K562 (cell line): ENCODE measurements around the gene ART1. TPM values are rescaled to one million over a fixed set of nuclear protein-coding genes. Genes with fewer than 3 reads are reported as not detected.

Source experiments
- ATAC-seq: fragments of 200-7000 bp; cut with Tn5 transposase; 3 replicates; pipeline ENCODE4 v1.9.1; 2020; ENCODE audit warnings: moderate library complexity
- BruUV-seq: library from RNA; stranded (reverse); fragments of 400-500 nt; replicated peaks from 2 replicates; lab custom pipeline; 2021; lab: Mats Ljungman, UMichigan
- CTCF ChIA-PET: fragments of 300-600 bp; formaldehyde crosslinking; extraction: SDS; loops from one replicate; lab custom pipeline; 2021; ENCODE audit warnings: low intra/inter-chr PET ratio; lab: Yijun Ruan, JAX
- POLR2A ChIA-PET: fragments of 300-600, 350-650 bp; sonication (Branson Sonifier 250); formaldehyde crosslinking; extraction: SDS; loops from one replicate; lab custom pipeline; 2021; ENCODE audit warnings: antibody characterized with exemption, inconsistent platforms; lab: Yijun Ruan, JAX
- DNase-seq, 4 experiments: peaks; one replicate each; pipeline versions ENCODE4 v3.0.0 to v3.0.0-alpha.2; 2011 to 2018; ENCODE audit warnings: low spot score in 3 of 4, mixed read lengths in 3 of 4; ENCODE audit errors: extremely low read depth in 1 of 4
- FAIRE-seq: peaks from 2 replicates; lab custom pipeline; 2011; peaks lifted over from hg19 to GRCh38; lab: Jason Lieb, UNC
- H2AFZ ChIP-seq: 2 replicates; pipeline ENCODE4 v1.6.0; 2011; ENCODE audit warnings: low read depth, low read length, control low read depth, inconsistent platforms
- H3K27ac ChIP-seq: fragments of 200-600 bp; 3 replicates; pipeline ENCODE4 v1.8.0; 2011; ENCODE audit warnings: low read depth, mild to moderate bottlenecking, control low read depth, inconsistent platforms, low read length, moderate library complexity, mixed read lengths; ENCODE audit errors: extremely low read depth
- H3K27me3 ChIP-seq, 2 experiments: fragments of 300-600 bp in 1 of 2; 2 replicates in 1 of 2; 3 replicates in 1 of 2; pipeline versions ENCODE4 v1.6.0 to v1.8.0; 2011; ENCODE audit warnings: inconsistent platforms in 2 of 2, low read length in 2 of 2, mild to moderate bottlenecking in 1 of 2, mixed read lengths in 1 of 2, moderate library complexity in 1 of 2; ENCODE audit not compliant: control insufficient read depth in 2 of 2, insufficient read depth in 2 of 2
- H3K36me3 ChIP-seq: fragments of 300-600 bp; 3 replicates; pipeline ENCODE4 v1.8.0; 2011; ENCODE audit warnings: mild to moderate bottlenecking, low read length, inconsistent platforms; ENCODE audit not compliant: control insufficient read depth, insufficient read depth
- H3K4me1 ChIP-seq, 2 experiments: fragments of 200-600 bp in 1 of 2; replicated peaks in 1 of 2; 2 replicates in 1 of 2; 3 replicates in 1 of 2; pipeline versions ENCODE4 v1.5.1 to v1.8.0; 2011; ENCODE audit warnings: inconsistent platforms in 2 of 2, low read length in 2 of 2, mild to moderate bottlenecking in 1 of 2, mixed read lengths in 1 of 2, moderate library complexity in 1 of 2; ENCODE audit not compliant: control insufficient read depth in 2 of 2, insufficient read depth in 2 of 2
- H3K4me2 ChIP-seq: 2 replicates; pipeline ENCODE4 v1.6.1; 2011; ENCODE audit warnings: low read length, control low read depth, inconsistent platforms, mixed read lengths; ENCODE audit not compliant: insufficient read depth
- H3K4me3 ChIP-seq: fragments of 200-600 bp; sonication (generic), shearing (Covaris generic); 2 replicates; pipeline ENCODE4 v1.5.1; 2016; ENCODE audit warnings: control low read depth, inconsistent platforms
- H3K79me2 ChIP-seq: fragments of 200-600 bp; 3 replicates; pipeline ENCODE4 v1.8.0; 2011; ENCODE audit warnings: low read length, inconsistent platforms; ENCODE audit not compliant: control insufficient read depth, insufficient read depth
- H3K9ac ChIP-seq, 2 experiments: 2 replicates each; pipeline versions ENCODE4 v1.6.0 to v1.6.1; 2011; ENCODE audit warnings: low read depth in 2 of 2, low read length in 2 of 2, control low read depth in 1 of 2, inconsistent platforms in 1 of 2, mild to moderate bottlenecking in 1 of 2, mixed read lengths in 1 of 2; ENCODE audit not compliant: insufficient read depth in 1 of 2
- H3K9me1 ChIP-seq: one replicate; pipeline ENCODE4 v1.6.0; 2011; ENCODE audit warnings: inconsistent platforms, mild to moderate bottlenecking, low read length, moderate library complexity; ENCODE audit not compliant: control insufficient read depth, insufficient read depth
- H3K9me3 ChIP-seq: replicated peaks from 2 replicates; pipeline ENCODE4 v1.5.1; 2011; ENCODE audit warnings: low read depth, low read length, inconsistent platforms; ENCODE audit not compliant: control insufficient read depth, insufficient read depth
- H4K20me1 ChIP-seq: replicated peaks from 2 replicates; pipeline ENCODE4 v1.6.1; 2011; ENCODE audit warnings: low read length, inconsistent platforms, mixed read lengths; ENCODE audit not compliant: control insufficient read depth, insufficient read depth
- BRF2 ChIP-seq: IDR thresholded peaks from 3 replicates; pipeline ENCODE4 v1.6.1; 2011; ENCODE audit warnings: borderline replicate concordance, mild to moderate bottlenecking; ENCODE audit not compliant: insufficient read length, insufficient read depth
- DPF2 ChIP-seq: fragments of 450-650 bp; IDR thresholded peaks from 2 replicates; pipeline ENCODE4 v1.6.1; 2016
- ELK3 ChIP-seq: fragments of 450-650 bp; formaldehyde crosslinking; IDR thresholded peaks from 2 replicates; pipeline ENCODE4 v1.4.0; 2020; ENCODE audit warnings: mild to moderate bottlenecking
- HMBOX1 ChIP-seq: sonication (generic); IDR thresholded peaks from 2 replicates; pipeline ENCODE4 v1.6.1; 2016
- KAT2B ChIP-seq: IDR thresholded peaks from one replicate; pipeline ENCODE4 v1.6.1; 2012; ENCODE audit warnings: low read depth, mild to moderate bottlenecking, control low read depth, inconsistent platforms, low read length, moderate library complexity
- NFATC3 ChIP-seq: fragments of 450-650 bp; IDR thresholded peaks from 2 replicates; pipeline ENCODE4 v1.6.1; 2017; ENCODE audit warnings: mild to moderate bottlenecking
- PKNOX1 ChIP-seq: fragments of 450-650 bp; IDR thresholded peaks from 2 replicates; pipeline ENCODE4 v1.6.1; 2016
- SMAD3 ChIP-seq: fragments of 450-650 bp; formaldehyde crosslinking; conservative IDR thresholded peaks from 2 replicates; pipeline ENCODE4 v1.4.0; 2020; ENCODE audit warnings: mild to moderate bottlenecking
- THAP12 ChIP-seq: fragments of 250-450 bp; sonication (Bioruptor Pico); IDR thresholded peaks from 2 replicates; pipeline ENCODE4 v1.9.0; 2021; ENCODE audit warnings: mild to moderate bottlenecking, inconsistent platforms
- U2AF2 ChIP-seq: fragments of 200-400 bp; formaldehyde crosslinking; optimal IDR thresholded peaks from 2 replicates; pipeline ENCODE3; 2017; ENCODE audit warnings: low read depth, mild to moderate bottlenecking, low read length
- YY1 ChIP-seq, 3 experiments: IDR thresholded peaks; 2 replicates each; pipeline ENCODE4 v1.6.1; 2011; ENCODE audit warnings: low read length in 2 of 3, mild to moderate bottlenecking in 2 of 3, moderate library complexity in 2 of 3, borderline replicate concordance in 1 of 3, control low read depth in 1 of 3, low read depth in 1 of 3; ENCODE audit not compliant: insufficient read depth in 3 of 3, insufficient replicate concordance in 2 of 3, control insufficient read depth in 1 of 3, insufficient read length in 1 of 3; ENCODE audit errors: extremely low read depth in 1 of 3
- ZNF354B ChIP-seq: fragments of 250-450 bp; sonication (Bioruptor Pico); IDR thresholded peaks from 2 replicates; pipeline ENCODE4 v1.4.0; 2020
- ZNF76 ChIP-seq: fragments of 250-450 bp; sonication (Bioruptor Pico); IDR thresholded peaks from 2 replicates; pipeline ENCODE4 v1.4.0; 2020; ENCODE audit warnings: mild to moderate bottlenecking, moderate library complexity, borderline replicate concordance
- WGBS: fragments of 100-300 bp; shearing (Covaris generic); methylation state at CpG from one replicate; pipeline ENCODE4 v1.1.6; 2016; ENCODE audit warnings: low coverage, mixed read lengths; ENCODE audit not compliant: insufficient coverage; ENCODE audit errors: missing lambda C conversion rate; 5-methylcytosine and 5-hydroxymethylcytosine counted together
- in situ Hi-C: fragments of 300-500 bp; cut with MboI; formaldehyde crosslinking; loops from 4 replicates; pipeline ENCODE4 v1.15.0; 2018; ENCODE audit warnings: inconsistent platforms, mixed read lengths
- intact Hi-C: fragments of 100-400 bp; cut with micrococcal nuclease; formaldehyde crosslinking; loops from 2 replicates; pipeline ENCODE4 v1.14.2; 2022
- polyA plus RNA-seq, 8 experiments: library from polyadenylated mRNA; depleted of rRNA in 4 of 8; stranded (reverse) in 5 of 8; unstranded in 3 of 8; fragments of >200 nt; fragmentation: Nextera tagmentation in 2 of 8; fragmentation: Illumina TruSeq in 1 of 8; extraction: Ambion mirVana in 2 of 8; extraction: Trizol in 1 of 8; gene quantifications; 2 replicates each; pipeline versions ENCODE4 v1.2.1 to v1.2.3, GENCODE V29; 2011 to 2014; ENCODE audit warnings: inconsistent platforms in 1 of 8, missing spikeins in 1 of 8
- total RNA-seq, 7 experiments: library from RNA; depleted of rRNA in 6 of 7; stranded (reverse); fragments of >200 nt in 6 of 7; fragmentation: Illumina TruSeq in 2 of 7; extraction: Trizol in 2 of 7; gene quantifications; 2 replicates each; pipeline versions ENCODE4 v1.2.1 to v1.2.3, GENCODE V29; 2011 to 2021; ENCODE audit warnings: low replicate concordance in 1 of 7

ART1 gene
- total and polyA plus RNA-seq, 9 of the 15 experiments (the other 6 are each of a cell fraction or from before 2014, with no cell fraction given), result not detected

GRCh38 chr11:3684819-3685172, 39.9 kb downstream of the ART1 start:
- peak overlapping the region; percentile 14; the same call in 2 of the 3 replicates for H3K27ac ChIP-seq
- ChIA-PET CTCF (no interaction called here), POLR2A (interaction anchor here (0.5 kb wide), 1 partner anchor 67 kb away, joined by 3 read pairs; no protein-coding TSS in a partner anchor)
- FAIRE-seq (no peak), ATAC-seq (peak; percentile 47; the same call in 2 of the 3 replicates), DNase-seq (peak in 1 of 4 experiments; percentile 15)
- H3K79me2 ChIP-seq, result no peaks in the 10 kb centered on the region
- TF ChIP-seq ZNF354B (CRISPR knock-in tag) (no peak), DPF2 (0 out of 2 replicates have a peak, but pooled peaks have one; percentile 41), KAT2B (no peak), SMAD3 (CRISPR knock-in tag) (no peak), NFATC3 (no peak), THAP12 (CRISPR knock-in tag) (no peak), PKNOX1 (no peak), YY1 (IDR thresholded peaks at IDR 0.05; ENCODE audit: borderline replicate concordance in 1 of 3, control insufficient read depth in 1 of 3, extremely low read depth in 1 of 3, insufficient read depth in 3 of 3, insufficient read length in 1 of 3, insufficient replicate concordance in 2 of 3, low read depth in 1 of 3, low read length in 2 of 3) (no peak), ELK3 (CRISPR knock-in tag) (no peak), HMBOX1 (peak; percentile 17; the same call in 1 of the 2 replicates), BRF2 (no peak), ZNF76 (no peak), U2AF2 (no peak)
- H3K4me3 ChIP-seq, result no peak overlapping the region
- intact Hi-C loops, result no loop called here
- H3K9me1 ChIP-seq, result no peaks in the 10 kb centered on the region
- no peaks in the 10 kb centered on the region; the same call in 1 of the 2 replicates for H4K20me1 ChIP-seq
- in situ Hi-C loops, result no loop called here
- H3K4me1 ChIP-seq, result peaks cover 0 to 5% of the 10 kb centered on the region in 2 experiments; a peak in 3 of 5 replicates
- no peak overlapping the region for H3K9ac ChIP-seq
- H3K4me2 ChIP-seq, result no peak overlapping the region
- BruUV-seq, result no TSS peak
- peaks cover 85% of the 10 kb centered on the region for H3K36me3 ChIP-seq
- no peaks in the 10 kb centered on the region for H3K27me3 ChIP-seq
- no peak overlapping the region for H2AFZ ChIP-seq
- no peaks in the 10 kb centered on the region for H3K9me3 ChIP-seq
- WGBS, result 34% methylated on average over 2 of the region's 2 CpGs
